Astrocyte (in vitro differentiated cells and primary cell): ENCODE data around the gene PPIF.

Source experiments
- CTCF ChIP-seq: IDR thresholded peaks from 2 replicates; pipeline ENCODE4 v1.5.1; 2011; ENCODE audit warnings: low read depth, mild to moderate bottlenecking, inconsistent platforms, low read length, moderate library complexity; ENCODE audit not compliant: insufficient read depth
- EZH2 ChIP-seq: IDR thresholded peaks from 2 replicates; pipeline ENCODE4 v1.6.1; 2012; ENCODE audit warnings: mild to moderate bottlenecking, low read length, inconsistent platforms; ENCODE audit not compliant: insufficient read depth

GRCh38 chr10:79358811-79359210, 11.5 kb downstream of the PPIF start:
- TF ChIP-seq CTCF (no peak), EZH2 (no peak)
